Naive thymus-derived CD4-positive, alpha-beta T cell (primary cell): Measurements from ENCODE around the gene ZKSCAN1. TPM values are rescaled to one million over a fixed set of nuclear protein-coding genes. Genes with fewer than 3 reads are reported as not detected.

Experiments
- ATAC-seq: fragments of 150-1000 bp; cut with Tn5 transposase; 2 replicates; pipeline ENCODE4 v1.10.0; 2021; ENCODE audit warnings: mild to moderate bottlenecking, moderate library complexity
- CTCF ChIA-PET: fragments of 350-600 bp; sonication (Branson Sonifier 250); formaldehyde crosslinking; loops from one replicate; lab custom pipeline; 2021; ENCODE audit warnings: antibody characterized with exemption; lab: Charles Lee
- POLR2A ChIA-PET: fragments of 350-600 bp; sonication (Branson Sonifier 250); formaldehyde crosslinking; loops from one replicate; lab custom pipeline; 2021; ENCODE audit warnings: antibody characterized with exemption, inconsistent platforms; lab: Charles Lee
- DNase-seq, 9 donors: peaks; one replicate each; pipeline versions ENCODE4 v3.0.0 to v3.0.0-alpha.2; 2020 to 2022; ENCODE audit warnings: mixed read lengths in 1 of 9
- H3K27ac ChIP-seq: one replicate; pipeline ENCODE4 v1.7.0; 2013; ENCODE audit warnings: mild to moderate bottlenecking, low read depth, low read length, moderate library complexity
- H3K27me3 ChIP-seq, 2 donors: one replicate each; pipeline ENCODE4 v1.7.0; 2013; ENCODE audit warnings: low read length in 2 of 2, mild to moderate bottlenecking in 2 of 2, moderate library complexity in 2 of 2; ENCODE audit not compliant: control insufficient read depth in 2 of 2, insufficient read depth in 2 of 2
- H3K36me3 ChIP-seq, 3 experiments: 1 replicate in 2 of 3; 2 replicates in 1 of 3; pipeline ENCODE4 v1.7.0; 2013; ENCODE audit warnings: low read length in 3 of 3, mild to moderate bottlenecking in 3 of 3, moderate library complexity in 1 of 3; ENCODE audit not compliant: insufficient read depth in 3 of 3, control insufficient read depth in 2 of 3
- H3K4me1 ChIP-seq, 2 donors: one replicate each; pipeline ENCODE4 v1.7.0; 2013; ENCODE audit warnings: low read length in 2 of 2, mild to moderate bottlenecking in 2 of 2, moderate library complexity in 1 of 2; ENCODE audit not compliant: control insufficient read depth in 2 of 2, insufficient read depth in 2 of 2
- H3K4me3 ChIP-seq: 2 replicates; pipeline ENCODE4 v1.7.0; 2013; ENCODE audit warnings: mild to moderate bottlenecking, low read length
- H3K9me3 ChIP-seq, 3 experiments: 1 replicate in 2 of 3; 2 replicates in 1 of 3; pipeline ENCODE4 v1.7.0; 2013; ENCODE audit warnings: low read length in 3 of 3; ENCODE audit not compliant: control insufficient read depth in 2 of 3
- H3K27ac Mint-ChIP-seq, 9 donors: one replicate each; pipeline ENCODE4 v1.8.0; 2020 to 2022; ENCODE audit warnings: mixed read lengths in 9 of 9, mild to moderate bottlenecking in 8 of 9, moderate library complexity in 5 of 9, inconsistent platforms in 2 of 9
- H3K27me3 Mint-ChIP-seq, 5 donors: one replicate each; pipeline ENCODE4 v1.8.0; 2021 to 2022; ENCODE audit warnings: mixed read lengths in 5 of 5, mild to moderate bottlenecking in 1 of 5
- H3K36me3 Mint-ChIP-seq, 5 donors: one replicate each; pipeline ENCODE4 v1.8.0; 2020 to 2022; ENCODE audit warnings: mixed read lengths in 5 of 5, mild to moderate bottlenecking in 3 of 5, inconsistent platforms in 1 of 5
- H3K4me1 Mint-ChIP-seq, 7 donors: one replicate each; pipeline ENCODE4 v1.8.0; 2020 to 2022; ENCODE audit warnings: mixed read lengths in 7 of 7, mild to moderate bottlenecking in 3 of 7, inconsistent platforms in 1 of 7
- H3K4me3 Mint-ChIP-seq, 10 donors: one replicate each; pipeline ENCODE4 v1.8.0; 2020 to 2022; ENCODE audit warnings: mild to moderate bottlenecking in 10 of 10, mixed read lengths in 10 of 10, moderate library complexity in 6 of 10, inconsistent platforms in 2 of 10
- H3K9me3 Mint-ChIP-seq, 11 donors: one replicate each; pipeline ENCODE4 v1.8.0; 2020 to 2022; ENCODE audit warnings: mixed read lengths in 11 of 11, mild to moderate bottlenecking in 4 of 11, inconsistent platforms in 1 of 11, moderate library complexity in 1 of 11
- intact Hi-C, 2 donors: fragments of 100-400 bp; cut with micrococcal nuclease; formaldehyde crosslinking; loops; one replicate each; pipeline ENCODE4 v1.15.1; 2023
- polyA plus RNA-seq, 2 donors: library from polyadenylated mRNA; unstranded; fragments of 300-500 nt; fragmentation: Illumina TruSeq; gene quantifications; one replicate each; pipeline ENCODE4 v1.2.3, GENCODE V29; 2021
- total RNA-seq, 6 experiments: library from RNA in 5 of 6; stranded (reverse) in 5 of 6; gene quantifications; 1 replicate in 5 of 6; 2 replicates in 1 of 6; pipeline ENCODE4 v1.2.3 and lab custom pipeline; 2021 to 2026

Gene ZKSCAN1
- total and polyA plus RNA-seq, 7 experiments from 2014 or later, result 47.0 to 103 (median 57.5) TPM

GRCh38 chr7:100074841-100075240 is 59.4 kb downstream of the ZKSCAN1 start:
- H3K36me3 Mint-ChIP-seq, result peaks cover 37 to 82% (median 76%) of the 10 kb centered on the region in 5 donors
- no peaks in the 10 kb centered on the region for H3K27me3 Mint-ChIP-seq
- H3K27ac Mint-ChIP-seq, result no peak overlapping the region
- ChIA-PET CTCF (interaction anchor here (0.6 kb wide), 2 partner anchors 57 to 82 kb away, joined by 3 to 6 read pairs; no protein-coding TSS in a partner anchor), POLR2A (interaction anchor here (0.6 kb wide), 1 partner anchor 163 kb away, joined by 3 read pairs; no protein-coding TSS in a partner anchor)
- ATAC-seq (no peak), DNase-seq (no peak)
- H3K4me3 Mint-ChIP-seq, result no peak overlapping the region
- H3K9me3 Mint-ChIP-seq, result peaks cover 7 to 36% (median 27%) of the 10 kb centered on the region in 11 donors
- Histone ChIP-seq H3K4me3 (no peak overlapping the region), H3K27ac (no peak overlapping the region), H3K27me3 (no peaks in the 10 kb centered on the region), H3K9me3 (peaks cover 0 to 34% (median 15%) of the 10 kb centered on the region in 3 experiments), H3K36me3 (peaks cover 30 to 88% (median 38%) of the 10 kb centered on the region in 3 experiments), H3K4me1 (no peaks in the 10 kb centered on the region)
- intact Hi-C loops, result no loop called here
- peaks cover 7 to 15% (median 12%) of the 10 kb centered on the region in 7 donors for H3K4me1 Mint-ChIP-seq

DNA sequence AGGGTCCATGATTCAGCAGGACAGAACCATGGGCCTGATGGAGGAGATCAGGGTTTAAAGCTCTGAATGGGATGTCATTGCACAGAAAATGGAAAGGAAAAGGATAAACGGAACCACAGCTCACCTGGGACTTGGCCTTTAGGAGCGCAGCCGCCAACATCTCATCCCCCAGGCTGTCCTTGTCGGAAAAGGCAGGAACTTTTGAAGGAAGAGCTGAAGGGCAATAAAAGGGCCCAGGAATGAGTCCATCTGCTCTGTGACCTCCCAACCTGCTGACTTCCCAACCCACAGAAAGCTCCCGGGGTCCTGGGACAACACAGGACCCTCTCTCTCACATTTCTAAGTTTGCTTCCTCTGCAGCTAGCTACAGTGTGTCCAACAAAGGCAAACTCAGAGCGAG is 60.0 kb downstream of the ZKSCAN1 start:
- Mint-ChIP-seq H3K27ac (no peak overlapping the region), H3K36me3 (peaks cover 37 to 77% (median 70%) of the 10 kb centered on the region in 5 donors), H3K4me3 (no peak overlapping the region), H3K27me3 (no peaks in the 10 kb centered on the region), H3K4me1 (peaks cover 13 to 21% (median 16%) of the 10 kb centered on the region in 7 donors), H3K9me3 (peaks cover 7 to 31% (median 22%) of the 10 kb centered on the region in 11 donors)
- ChIA-PET CTCF (interaction anchor here (0.7 kb wide), 1 partner anchor 459 kb away, joined by 4 read pairs; no protein-coding TSS in a partner anchor), POLR2A (no interaction called here)
- ATAC-seq (no peak), DNase-seq (no peak)
- H3K36me3 ChIP-seq, result peaks cover 25 to 82% (median 35%) of the 10 kb centered on the region in 3 experiments
- H3K9me3 ChIP-seq, result peaks cover 0 to 28% (median 14%) of the 10 kb centered on the region in 3 experiments
- H3K4me1 ChIP-seq, result peaks cover 0 to 5% of the 10 kb centered on the region in 2 donors
- H3K27ac ChIP-seq, result no peak overlapping the region
- H3K4me3 ChIP-seq, result no peak overlapping the region
- intact Hi-C loops, result no loop called here
- no peaks in the 10 kb centered on the region for H3K27me3 ChIP-seq

DNA sequence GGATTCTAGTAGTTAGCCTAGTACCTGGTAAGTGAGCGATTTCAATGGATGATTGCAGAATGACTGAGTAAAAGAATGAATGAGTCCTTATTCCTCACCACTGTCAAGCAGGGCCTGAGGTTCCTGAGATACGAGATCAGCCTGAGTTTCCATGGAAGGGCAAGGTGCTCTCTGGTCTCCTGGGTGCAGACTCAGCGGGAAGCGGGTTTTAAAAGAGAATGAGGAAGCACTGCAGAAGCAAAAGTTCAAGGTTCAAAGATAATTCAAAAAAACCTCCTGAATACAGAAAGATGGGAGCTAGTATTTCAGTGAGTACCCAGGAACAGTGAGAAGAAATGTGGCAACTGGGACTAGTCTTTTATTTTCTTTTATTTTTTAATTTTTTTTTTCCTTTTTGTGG is 61.8 kb downstream of the ZKSCAN1 start:
- CTCF ChIA-PET, result no interaction called here
- Mint-ChIP-seq H3K4me3 (no peak overlapping the region), H3K27me3 (no peaks in the 10 kb centered on the region), H3K4me1 (peaks cover 22 to 39% (median 34%) of the 10 kb centered on the region in 7 donors), H3K9me3 (peaks cover under 1 to 13% (median 6%) of the 10 kb centered on the region in 11 donors), H3K36me3 (peaks cover 20 to 62% (median 55%) of the 10 kb centered on the region in 5 donors), H3K27ac (peak overlapping the region in 2 of 9 donors; percentile 44 to 56)
- Histone ChIP-seq H3K36me3 (peaks cover 13 to 64% (median 24%) of the 10 kb centered on the region in 3 experiments), H3K9me3 (peaks cover 0 to 11% (median 0%) of the 10 kb centered on the region in 3 experiments), H3K27me3 (no peaks in the 10 kb centered on the region), H3K4me1 (peaks cover 0 to 9% of the 10 kb centered on the region in 2 donors), H3K4me3 (no peak overlapping the region), H3K27ac (no peak overlapping the region)
- POLR2A ChIA-PET, result no interaction called here
- ATAC-seq, result no peak
- intact Hi-C loops, result no loop called here
- no peak for DNase-seq

DNA sequence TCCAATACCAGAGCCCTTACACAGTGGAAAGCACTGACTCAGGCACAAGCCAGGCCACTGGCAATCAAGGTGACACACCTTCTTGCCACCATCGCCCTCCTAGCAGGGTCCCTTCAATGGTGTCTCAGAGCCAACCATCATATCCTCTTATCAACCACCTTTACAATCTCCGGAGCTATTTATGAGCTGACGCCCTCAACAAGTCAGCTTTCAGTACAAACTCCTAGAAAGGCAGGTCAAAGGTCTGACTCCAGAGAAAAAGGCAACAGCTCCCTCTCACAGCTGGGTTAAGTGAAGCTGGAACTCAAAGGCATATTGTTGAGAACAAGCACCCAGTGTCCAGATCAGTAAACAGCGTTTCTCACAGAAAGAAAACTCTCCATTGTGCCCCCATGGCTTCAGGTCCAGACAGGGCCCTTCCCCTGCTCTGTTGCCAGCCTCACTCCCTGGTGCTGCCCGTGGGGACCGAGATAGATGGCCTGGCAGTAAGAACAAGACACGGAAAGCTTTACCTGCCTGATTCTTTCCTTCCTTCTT is 63.7 kb downstream of the ZKSCAN1 start:
- peak overlapping the region in 5 of 9 donors; percentile 9 to 42 (median 26) for H3K27ac Mint-ChIP-seq
- peaks cover 4 to 46% (median 10%) of the 10 kb centered on the region in 3 experiments for H3K36me3 ChIP-seq
- peaks cover 0 to 7% (median 0%) of the 10 kb centered on the region in 5 donors for H3K27me3 Mint-ChIP-seq
- intact Hi-C loops, result no loop called here
- DNase-seq (no peak), ATAC-seq (no peak)
- ChIA-PET POLR2A (interaction anchor here (0.7 to 0.8 kb wide), 2 partner anchors 54 to 467 kb away, joined by 3 read pairs; no protein-coding TSS in a partner anchor), CTCF (interaction anchor here (0.6 kb wide), 2 partner anchors 9 to 434 kb away, joined by 3 to 6 read pairs; no protein-coding TSS in a partner anchor)
- no peaks in the 10 kb centered on the region for H3K9me3 ChIP-seq
- H3K4me3 ChIP-seq, result no peak overlapping the region
- H3K27me3 ChIP-seq, result no peaks in the 10 kb centered on the region
- H3K4me3 Mint-ChIP-seq, result peak overlapping the region in 8 of 10 donors; percentile 20 to 60 (median 36)
- H3K4me1 Mint-ChIP-seq, result peaks cover 30 to 46% (median 41%) of the 10 kb centered on the region in 7 donors
- peaks cover 11 to 43% (median 37%) of the 10 kb centered on the region in 5 donors for H3K36me3 Mint-ChIP-seq
- H3K4me1 ChIP-seq, result peaks cover 5 to 18% of the 10 kb centered on the region in 2 donors
- peaks cover 0 to 6% (median 0%) of the 10 kb centered on the region in 11 donors for H3K9me3 Mint-ChIP-seq
- H3K27ac ChIP-seq, result no peak overlapping the region

DNA sequence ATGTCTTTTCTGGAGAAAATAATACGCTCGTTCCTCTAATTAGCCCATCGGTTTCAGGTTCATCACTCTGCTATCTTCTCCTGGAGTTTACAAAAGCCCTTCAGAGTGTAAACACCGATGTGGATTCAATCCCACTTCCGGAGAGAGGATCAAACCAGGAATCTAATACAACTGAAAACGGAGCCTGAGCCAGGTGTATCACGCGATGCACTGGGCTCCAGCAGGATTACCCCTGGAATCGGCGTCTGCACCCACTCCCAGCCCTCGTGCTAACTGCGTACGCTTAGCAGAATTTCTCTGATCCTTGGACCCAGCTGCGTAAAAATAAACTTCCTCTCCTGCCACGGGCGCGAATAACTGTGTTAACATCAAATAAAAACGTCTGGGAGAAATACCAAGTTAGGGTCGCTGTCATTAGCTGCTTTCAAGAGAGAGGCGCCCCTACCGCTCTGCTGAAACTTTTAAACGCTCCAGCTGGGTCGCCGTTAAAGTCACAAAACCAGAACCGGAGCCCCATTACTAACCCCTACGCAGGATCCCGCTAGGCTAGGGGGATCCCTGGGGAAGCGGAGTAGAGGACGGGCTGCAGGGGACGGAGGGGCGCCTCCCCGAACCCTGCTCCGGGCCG is 65.6 kb downstream of the ZKSCAN1 start:
- Mint-ChIP-seq H3K4me1 (peaks cover 26 to 46% (median 41%) of the 10 kb centered on the region in 7 donors), H3K9me3 (peaks cover 0 to 3% (median 0%) of the 10 kb centered on the region in 11 donors), H3K36me3 (peaks cover 8 to 24% (median 18%) of the 10 kb centered on the region in 5 donors), H3K4me3 (peak overlapping the region; percentile 89 to 96 (median 92)), H3K27ac (peak overlapping the region; percentile 64 to 94 (median 91)), H3K27me3 (peaks cover 0 to 17% (median 0%) of the 10 kb centered on the region in 5 donors)
- no peaks in the 10 kb centered on the region for H3K9me3 ChIP-seq
- no peak for DNase-seq
- peaks cover 5 to 18% of the 10 kb centered on the region in 2 donors for H3K4me1 ChIP-seq
- ChIA-PET POLR2A (interaction anchor here (0.6 to 1.1 kb wide), 8 partner anchors 9 to 98 kb away, joined by 3 to 9 read pairs (median 3); partner anchors contain the start of genes AP4M1, MCM7 and ZKSCAN1), CTCF (interaction anchor here (1.5 kb wide), 1 partner anchor 66 kb away, joined by 3 read pairs; the partner anchor contains the start of gene ZKSCAN1)
- peak overlapping the region; percentile 78 for H3K4me3 ChIP-seq
- H3K27ac ChIP-seq, result peak overlapping the region; percentile 82
- H3K36me3 ChIP-seq, result peaks cover 0 to 26% (median 4%) of the 10 kb centered on the region in 3 experiments
- ATAC-seq, result peak; percentile 0
- intact Hi-C loops, result loop anchor here (1.0 to 10.0 kb wide), 24 partner anchors 8 to 1171 kb away; partner anchors contain the start of genes BUD31 (in 2 of the 2), PDAP1 (in 2 of the 2), TRIM4 (in 2 of the 2) and ZCWPW1 (in 2 of the 2)
- no peaks in the 10 kb centered on the region for H3K27me3 ChIP-seq
